ENCODE results near the gene PAK6.

The PAK6 gene

DNA sequence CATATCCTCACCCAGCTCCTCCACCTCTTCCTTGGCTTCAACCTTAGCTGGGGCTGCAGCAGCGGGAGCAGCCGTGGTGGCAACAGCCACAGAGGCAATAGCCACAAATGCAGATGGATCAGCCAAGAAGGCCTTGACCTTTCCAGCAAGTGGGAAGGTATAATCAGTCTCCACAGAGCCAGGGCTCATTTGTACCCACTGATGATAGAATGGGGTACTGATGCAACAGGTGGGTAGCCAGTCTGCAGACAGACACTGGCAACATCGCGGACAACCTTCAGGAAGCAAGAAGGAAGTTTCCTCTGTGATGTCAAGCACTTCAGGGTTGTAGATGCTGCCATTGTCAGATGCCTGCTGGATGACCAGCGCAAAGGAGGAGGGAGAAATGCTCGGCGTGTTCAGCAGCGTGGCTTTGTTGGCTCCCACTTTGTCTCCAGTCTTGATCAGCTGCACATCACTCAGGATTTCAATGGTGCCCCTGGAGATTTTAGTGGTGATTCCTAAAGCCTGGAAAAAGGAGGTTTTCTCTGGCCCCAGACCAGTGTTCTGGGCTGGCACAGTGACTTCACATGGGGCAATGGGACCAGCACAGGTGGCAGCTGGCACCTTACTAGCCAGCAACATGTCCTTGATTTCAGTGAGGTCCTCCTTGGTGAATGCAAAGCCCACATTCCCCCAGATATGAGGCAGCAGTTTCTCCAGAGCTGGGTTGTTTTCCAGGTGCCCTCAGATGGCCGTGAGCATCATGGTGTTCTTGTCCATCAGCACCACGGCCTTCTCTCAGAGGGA is 73.7 kb downstream of the PAK6 start:
- no peak for DNase-seq (ENCODE audit: low spot score)

DNA sequence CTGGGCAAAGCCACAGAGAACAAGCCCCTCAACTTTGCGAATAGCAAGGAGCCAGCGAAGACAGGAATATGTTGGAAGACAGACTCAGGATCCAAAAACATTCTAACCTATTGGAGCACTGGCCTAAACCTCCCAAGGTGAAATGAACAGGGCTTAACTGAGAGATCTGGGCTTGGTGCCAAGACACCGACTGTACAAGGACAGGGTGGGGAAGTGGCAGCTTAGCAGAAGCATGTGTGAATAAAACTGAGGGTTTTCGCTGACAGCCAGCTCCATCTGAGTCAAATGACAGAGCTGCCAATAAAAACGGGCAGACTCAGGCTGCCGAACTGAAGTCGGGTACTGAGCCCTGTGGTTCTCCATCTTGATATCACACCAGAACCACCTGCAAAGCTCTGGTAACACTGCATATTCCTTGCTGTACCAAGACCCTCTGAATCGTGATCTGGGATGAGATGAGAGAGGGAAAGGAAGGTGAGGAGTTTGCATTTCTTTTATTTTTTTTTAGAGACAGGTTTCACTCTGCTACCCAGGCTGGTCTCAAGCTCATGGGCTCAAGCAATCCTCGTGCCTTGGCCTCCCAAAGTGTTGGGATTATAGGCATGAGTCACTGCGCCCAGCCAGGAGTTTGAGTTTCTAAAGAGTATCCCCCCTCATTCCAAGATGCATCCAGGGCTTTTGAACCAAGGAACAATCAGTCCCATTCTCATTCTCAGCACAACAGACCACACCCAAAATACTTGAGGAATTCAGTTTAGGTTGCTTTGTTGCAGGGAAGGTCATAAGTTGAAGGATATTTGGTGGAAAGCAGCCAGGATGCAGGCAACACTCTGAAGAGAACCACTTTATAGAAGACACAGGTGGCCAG is 74.9 kb downstream of the PAK6 start:
- no peak for DNase-seq (ENCODE audit: low spot score)

DNA sequence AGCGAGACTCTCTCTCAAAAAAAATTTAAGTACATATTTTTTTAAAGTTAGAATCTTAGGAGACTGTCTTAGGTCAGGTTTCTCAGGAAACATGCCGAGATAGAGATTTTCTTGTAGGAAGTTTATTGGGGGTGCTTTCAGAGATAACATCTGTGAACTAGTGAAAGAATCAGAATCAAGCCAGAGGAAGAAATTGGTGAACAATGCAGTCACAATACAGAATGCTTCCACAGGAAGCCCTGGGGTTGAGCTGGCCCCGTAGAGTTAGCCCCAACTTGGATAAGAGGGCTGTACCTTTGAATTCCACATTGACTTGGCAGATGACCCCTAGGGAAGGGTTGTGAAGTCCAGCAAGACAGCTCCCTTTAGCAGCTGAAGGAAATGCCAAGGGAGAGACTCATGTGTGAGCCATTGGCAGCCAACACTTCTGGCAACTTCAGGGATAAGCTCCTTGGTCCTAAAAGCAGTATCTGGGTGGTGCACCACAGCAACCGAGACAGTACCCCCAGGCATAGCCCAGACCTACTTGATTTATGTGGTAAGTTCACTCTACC is 75.9 kb downstream of the PAK6 start:
- DNase-seq (ENCODE audit: low spot score) = no peak

DNA sequence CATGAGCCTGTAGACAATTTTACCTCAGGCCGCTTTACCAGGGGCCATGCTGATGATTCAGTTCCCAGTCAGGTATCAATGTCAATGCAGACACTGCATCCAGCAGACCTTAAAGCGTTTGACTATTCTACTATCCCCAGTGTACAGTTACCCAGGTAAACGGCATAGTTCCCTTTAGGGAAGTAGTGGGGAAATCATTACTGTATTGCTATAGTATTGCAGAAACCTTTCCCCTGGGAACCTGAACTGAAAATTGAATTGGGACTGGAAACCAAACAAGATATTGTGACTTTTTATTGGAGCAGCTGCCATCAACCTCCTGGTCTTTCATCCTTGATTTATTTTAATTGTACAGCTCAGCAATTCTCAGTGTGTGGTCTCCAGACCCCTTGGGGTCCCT is 78.1 kb downstream of the PAK6 start:
- no peak for DNase-seq (ENCODE audit: low spot score)

DNA sequence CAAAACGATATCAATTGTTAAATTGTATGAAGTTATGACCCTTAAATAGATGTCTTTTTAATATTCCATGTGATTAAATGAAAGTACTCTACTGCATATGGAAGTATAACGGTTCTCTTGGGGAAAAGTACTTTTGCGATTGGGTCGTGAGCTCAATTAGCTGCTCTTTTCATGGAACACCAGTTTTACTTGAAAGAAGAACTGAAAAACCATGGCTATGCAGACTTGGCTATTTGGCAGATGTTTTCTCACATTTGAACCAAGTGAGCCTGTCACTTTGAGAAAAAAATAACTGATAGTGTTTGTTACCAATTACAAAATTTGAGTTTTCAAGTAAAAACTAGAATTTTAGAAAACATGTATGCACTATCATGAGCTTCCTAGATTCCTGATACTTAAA is 78.7 kb downstream of the PAK6 start:
- no peak for DNase-seq (ENCODE audit: low spot score)

DNA sequence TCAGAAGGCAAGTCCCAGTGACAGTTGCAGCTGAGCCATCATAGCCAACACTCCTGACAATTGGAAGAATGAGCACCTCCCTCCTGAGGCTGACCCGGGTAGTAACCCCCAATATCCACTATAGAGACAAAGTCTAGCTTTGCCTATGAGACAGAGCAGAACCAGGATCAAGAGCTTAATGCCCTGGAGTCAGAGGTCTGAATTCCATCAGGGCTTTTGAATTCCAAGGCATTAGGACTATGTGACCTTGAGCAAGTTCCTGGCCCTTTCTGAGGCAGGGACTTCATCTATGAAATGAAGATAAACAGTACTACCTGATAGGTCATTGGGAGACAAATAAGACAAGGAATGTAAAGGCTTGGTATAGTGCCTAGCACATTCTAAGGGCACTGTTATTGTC is 81.5 kb downstream of the PAK6 start:
- no peak for DNase-seq (ENCODE audit: low spot score)

DNA sequence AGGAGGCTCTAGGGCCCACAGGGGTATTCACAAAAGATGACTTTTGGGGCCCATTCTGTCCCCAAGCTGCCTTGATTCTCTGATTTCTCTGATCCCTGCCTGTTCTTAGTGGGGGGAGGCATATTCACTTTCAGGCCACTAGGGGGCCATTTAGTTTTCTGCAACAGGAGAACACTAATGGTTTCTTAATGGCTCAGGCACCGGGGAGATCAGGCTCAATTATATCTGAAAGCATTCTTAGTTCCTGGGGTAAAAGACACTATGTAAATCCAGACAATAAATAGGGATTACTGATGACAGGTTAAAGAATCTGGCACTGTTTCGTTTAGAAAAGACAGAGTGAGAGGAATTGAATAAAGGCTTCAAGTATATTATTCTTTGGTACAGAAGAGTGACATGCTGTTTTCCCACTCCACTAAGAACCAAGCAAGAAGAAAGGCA is 82.1 kb downstream of the PAK6 start:
- DNase-seq (ENCODE audit: low spot score) = peak; percentile 79

DNA sequence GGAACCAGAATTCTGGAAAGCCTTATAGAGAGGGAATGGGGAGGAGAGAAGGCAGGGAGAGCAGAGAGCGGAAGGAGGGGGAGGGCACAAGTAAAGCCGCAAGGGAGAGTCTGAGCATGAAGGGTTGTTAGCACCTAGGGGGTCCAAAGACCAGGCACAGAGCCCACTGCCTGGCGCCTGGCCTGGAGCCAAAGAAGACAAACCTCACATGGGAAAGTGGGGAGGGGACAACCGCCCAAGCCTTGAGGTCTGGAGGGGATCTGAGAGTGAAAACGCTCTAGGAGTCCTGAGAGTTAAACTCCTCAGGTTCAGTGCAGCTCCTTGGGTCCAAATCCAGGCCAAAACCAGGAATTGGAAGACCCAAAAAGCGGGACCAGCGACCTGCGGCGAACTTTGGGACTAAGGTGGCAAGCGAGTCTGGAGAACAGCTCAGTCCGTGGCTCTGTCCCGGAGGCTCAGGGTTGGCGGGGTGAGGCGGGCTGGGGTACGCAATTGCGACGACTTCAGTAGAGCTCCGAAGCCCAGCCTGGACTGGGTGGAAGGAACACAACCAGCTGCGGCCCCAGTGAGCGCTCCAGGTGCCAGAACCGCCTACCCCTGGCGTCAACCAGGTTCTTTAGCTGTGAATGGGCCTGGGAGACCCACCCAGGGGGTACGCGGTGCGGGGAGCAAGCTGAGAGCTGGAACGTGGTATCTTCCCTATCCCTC is 83.8 kb downstream of the PAK6 start:
- no peak for DNase-seq (ENCODE audit: low spot score)

DNA sequence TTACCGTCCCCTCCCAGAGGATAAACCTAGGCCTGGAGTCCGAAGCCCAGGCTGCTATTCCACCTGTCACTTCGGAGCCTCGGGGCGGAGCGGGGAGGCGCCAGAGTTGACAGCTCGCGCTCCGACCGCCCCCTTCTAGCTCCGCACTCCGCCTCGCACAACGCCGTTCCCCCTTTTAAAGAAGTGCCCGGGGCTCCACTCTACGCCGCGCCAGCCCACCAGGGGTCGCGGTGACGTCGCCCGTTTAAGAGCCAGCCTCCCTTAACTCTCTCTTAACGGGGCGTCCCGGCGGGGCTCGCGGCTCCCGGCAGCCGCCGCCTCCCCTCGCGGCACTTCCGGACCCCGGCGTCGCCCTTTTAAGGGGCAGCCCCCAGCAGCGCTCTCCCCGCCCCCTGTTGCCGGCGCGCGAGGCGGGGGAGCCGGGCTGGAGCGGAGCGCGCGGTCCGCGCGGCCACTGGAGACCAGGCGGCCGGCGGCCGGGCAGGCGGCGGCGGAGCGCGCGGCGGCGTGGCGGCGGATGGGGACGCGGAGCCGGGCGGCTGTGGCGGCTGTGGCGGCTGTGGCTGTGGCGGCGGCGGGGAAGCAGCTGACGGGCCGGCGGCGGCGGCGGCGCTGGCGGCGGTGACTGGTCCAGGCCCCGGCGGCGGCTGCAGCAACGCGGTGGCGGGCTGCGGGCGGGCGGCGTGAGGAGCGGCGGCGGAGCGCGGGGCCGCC is 84.5 kb downstream of the PAK6 start, which contains the start of gene INAFM2:
TSS of gene INAFM2 (plus strand) at position 454 of the 714 bp plus-strand sequence. CDS start 364 bp downstream, outside the sequence.
- peak; percentile 84 for DNase-seq (ENCODE audit: low spot score)

DNA sequence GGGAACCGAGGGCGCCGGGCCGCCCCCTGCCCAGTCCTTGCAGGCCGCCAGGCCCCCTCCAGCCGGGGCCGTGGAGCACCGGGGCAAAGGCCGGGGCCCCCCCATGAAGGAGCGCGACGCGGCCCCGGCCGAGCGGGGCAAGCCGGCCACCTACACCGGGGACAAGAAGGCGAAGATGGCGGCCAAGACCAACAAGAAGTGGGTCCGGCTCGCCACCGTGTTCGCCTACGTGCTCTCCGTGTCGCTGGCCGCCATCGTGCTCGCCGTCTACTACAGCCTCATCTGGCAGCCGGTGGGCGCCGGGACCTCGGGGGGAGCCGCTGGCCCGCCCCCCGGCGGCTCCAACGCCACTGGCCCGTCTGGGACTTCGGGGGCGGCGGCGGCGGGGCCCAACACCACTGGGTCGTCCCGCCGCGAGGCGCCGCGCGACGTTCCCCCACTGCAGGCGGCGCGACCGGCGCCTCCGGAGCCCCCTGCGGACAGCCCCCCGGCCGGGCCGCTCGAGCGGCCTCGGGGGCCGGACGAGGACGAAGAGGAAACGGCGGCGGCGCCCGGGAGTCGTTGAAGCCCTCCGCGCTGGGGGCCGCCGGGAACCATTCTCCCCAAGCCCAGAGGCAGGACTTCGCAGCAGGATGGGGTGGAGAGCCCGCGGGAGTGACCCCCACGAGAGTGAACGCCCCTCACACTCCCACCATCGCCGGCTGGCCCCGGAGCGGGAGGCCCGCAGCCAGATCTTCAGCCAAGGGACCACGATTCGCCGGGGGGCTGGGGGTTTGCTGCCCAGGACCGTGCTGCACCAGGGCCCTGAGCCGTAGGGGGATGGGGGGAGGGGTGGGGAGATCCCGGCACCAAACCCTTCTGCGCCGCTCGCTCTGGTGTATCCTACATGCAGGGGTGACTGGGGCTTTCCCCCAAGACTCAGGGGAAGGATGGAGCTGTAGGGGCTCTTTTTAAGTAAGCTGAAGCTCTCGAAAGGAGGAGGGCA is 85.4 kb downstream of the PAK6 start:
- no peak for DNase-seq (ENCODE audit: low spot score)

DNA sequence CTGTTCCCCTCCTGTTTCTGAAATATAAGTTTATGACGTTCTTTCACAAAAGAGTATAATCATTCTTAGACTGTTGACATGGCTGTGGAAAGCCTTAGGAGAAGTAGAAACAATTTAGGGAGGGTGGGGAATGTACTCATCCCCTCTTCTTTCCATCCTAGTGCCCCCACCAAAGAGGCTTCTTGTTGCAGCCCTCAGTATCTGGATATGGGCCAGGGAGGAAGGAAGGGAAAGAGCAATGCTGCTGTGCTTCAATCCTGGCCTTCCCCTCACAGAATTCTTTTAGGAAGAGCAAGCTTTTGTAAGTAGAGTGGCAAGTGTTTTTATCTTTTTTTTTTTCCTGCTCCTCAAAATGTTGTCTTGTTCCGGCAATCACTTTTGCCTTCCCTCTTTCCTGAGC is 86.3 kb downstream of the PAK6 start:
- no peak for DNase-seq (ENCODE audit: low spot score)

DNA sequence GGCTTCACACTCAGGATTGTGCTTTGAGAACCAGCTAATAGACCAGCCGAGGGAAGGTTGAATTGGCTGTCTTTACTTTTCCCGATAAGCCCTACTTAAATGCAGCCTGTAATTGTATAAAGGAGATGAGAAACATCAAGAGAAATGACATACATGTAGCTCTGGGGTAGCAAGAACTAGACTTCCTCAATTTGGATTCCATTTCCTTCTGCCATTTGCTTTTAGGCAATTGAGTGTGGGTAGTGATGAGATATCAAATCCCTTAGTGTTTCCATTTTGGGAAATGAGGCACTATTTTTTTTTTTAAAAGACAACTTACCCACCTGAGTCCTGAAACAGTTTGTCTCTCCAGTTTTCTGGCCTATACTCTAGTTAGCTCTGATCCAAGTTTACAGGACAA is 86.8 kb downstream of the PAK6 start:
- no peak for DNase-seq (ENCODE audit: low spot score)
